AG09319 (cell line): ENCODE measurements around the gene DPP9.

Experiments
- DNase-seq: peaks from one replicate; pipeline ENCODE4 v3.0.0-alpha.2; 2010; ENCODE audit warnings: low read depth; ENCODE audit errors: extremely low read depth
- CTCF ChIP-seq: IDR thresholded peaks from 2 replicates; pipeline ENCODE4 v1.5.1; 2011; ENCODE audit warnings: low read depth, mild to moderate bottlenecking, inconsistent platforms, low read length, moderate library complexity

DPP9 gene

DNA sequence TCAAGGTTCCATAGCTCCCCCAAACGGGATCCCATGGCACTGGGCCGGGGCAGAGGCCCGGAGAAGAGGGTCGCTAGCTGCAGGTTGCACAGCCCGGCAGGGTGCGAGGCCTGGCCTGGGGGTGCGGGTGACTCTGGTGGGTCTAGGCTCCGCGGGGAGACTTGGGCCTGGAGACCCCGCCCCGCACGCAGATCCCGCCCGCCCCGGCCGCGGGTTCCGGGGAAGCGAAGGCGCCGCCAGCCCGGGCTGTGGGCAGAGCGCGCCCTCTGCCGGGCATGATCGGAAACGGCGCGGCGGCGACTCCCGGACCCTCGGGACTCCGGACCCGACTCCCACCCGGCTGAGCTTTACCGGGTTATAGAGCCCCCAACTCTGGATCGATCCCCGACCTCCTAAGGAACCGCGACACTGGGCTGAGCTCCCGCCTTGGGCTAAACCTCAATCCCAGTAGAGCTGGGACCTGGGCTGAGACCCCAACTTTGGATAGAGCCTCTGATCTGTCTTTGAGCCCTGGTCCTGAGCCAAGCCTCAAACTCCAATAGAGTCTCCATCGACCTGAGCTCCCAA lies 87.4 kb downstream of the DPP9 start:
- peak; percentile 12 for DNase-seq
- peak; percentile 62 for TF ChIP-seq CTCF

- TF ChIP-seq CTCF, result no peak
- no peak for DNase-seq
Measured at GRCh38 chr19:4635754-4636116, 87.9 kb downstream of the DPP9 start.

GRCh38 chr19:4633140-4633967 lies 90.3 kb downstream of the DPP9 start:
- TF ChIP-seq CTCF, result peak; percentile 77
- DNase-seq, result no peak
